NK-92 treated with Interleukin-12 subunit alpha and Interleukin-12 subunit beta, amount 100 ng/mL, for 24 hours (cell line): ENCODE measurements around the gene SPATA31D4.
"Not testable (repeated sequence)": the region's sequence is repeated elsewhere in the genome, so short reads cannot be mapped to it uniquely, and the experiment has no call there.

Source experiments
- DNase-seq: peaks from one replicate; lab custom pipeline; 2025; lab: John Stamatoyannopoulos, UW

Gene SPATA31D4

DNA sequence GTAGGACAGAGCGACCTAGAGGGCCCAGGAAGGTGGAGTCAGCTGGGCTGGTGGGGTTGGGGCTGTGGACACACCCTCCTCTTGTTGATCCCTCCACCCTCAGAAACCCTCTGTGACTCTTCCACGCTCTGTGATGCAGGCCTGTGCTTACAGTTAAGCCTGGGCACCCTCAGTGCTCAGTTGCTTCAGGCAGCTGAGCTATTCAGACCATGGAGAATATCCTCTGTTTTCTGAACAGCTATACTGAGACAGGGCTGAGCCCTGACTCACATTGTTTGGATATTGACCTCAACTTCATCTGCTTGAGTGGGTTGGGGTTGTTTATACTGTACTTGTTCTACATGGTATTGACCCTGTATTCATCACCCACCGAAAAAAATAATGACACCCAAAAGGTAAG, at the start of gene SPATA31D4:
TSS of gene SPATA31D4 (plus strand) at position 124 of the 400 bp plus-strand sequence. CDS start at position 210, 86 bp downstream.
- DNase-seq = not testable (repeated sequence)

DNA sequence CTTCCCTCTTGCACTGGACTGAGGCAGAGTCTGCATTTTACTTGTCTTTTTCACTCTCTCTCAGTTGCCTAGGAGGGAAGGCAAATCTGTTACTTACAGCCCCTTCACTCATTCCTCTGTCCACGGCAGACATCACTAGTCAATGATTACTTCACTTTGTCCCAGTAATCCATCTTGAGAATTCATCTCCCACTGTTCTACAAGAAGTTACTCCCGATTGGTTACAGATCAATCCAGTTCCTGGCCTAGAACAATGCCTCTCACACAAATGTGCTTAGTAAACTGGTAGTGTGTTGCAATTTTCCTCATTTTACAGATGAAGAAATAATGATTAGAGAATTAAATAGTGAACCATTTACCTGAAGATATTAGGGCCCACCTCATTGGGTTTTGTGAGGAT, 49.7 kb upstream of the SPATA31D4 start:
- DNase-seq = no peak

GRCh38 chr9:81879501-81879916, 48.7 kb upstream of the SPATA31D4 start:
- no peak for DNase-seq

DNA sequence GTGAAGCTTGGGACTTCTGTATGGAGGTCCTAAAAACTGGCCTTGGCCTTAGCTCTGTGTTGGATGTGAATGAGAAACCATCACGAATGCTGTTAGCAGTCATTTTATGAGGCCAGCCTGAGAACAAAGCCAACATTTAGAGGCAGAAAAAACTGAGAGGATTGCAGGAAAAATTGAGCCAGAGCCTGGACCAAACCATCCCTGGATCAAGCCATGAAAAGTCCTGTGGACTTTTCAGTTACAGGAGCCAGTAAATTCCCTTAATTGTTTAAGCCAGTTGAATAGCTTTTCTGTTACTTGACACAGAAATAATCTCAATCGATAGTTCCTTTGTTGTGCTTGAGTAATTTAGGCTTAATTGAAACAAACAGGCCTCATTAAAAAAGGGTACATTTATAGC, 42.6 kb upstream of the SPATA31D4 start:
- DNase-seq = no peak

GRCh38 chr9:81886665-81887064, 41.6 kb upstream of the SPATA31D4 start:
- no peak for DNase-seq

- no peak for DNase-seq
These were observed 38.1 kb upstream of the SPATA31D4 start for GRCh38 chr9:81890104-81890503.

DNA sequence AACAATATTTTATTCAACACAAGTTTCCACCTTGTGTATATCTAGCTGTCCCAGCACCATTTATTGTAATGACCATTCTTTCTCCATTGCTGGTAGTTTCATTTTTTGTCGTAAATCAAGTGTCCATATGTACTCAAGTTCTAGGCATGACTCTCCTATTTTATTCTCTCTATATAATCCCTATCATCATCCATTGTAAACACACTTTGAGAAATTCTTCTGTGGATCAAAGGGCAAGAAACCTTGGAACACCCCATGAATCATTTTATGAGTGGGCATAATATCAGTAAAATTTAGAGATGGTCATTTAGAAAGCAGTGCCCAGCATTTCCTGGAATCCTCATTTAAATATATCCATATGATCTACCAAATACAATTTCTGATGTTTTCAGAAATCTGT, 35.8 kb upstream of the SPATA31D4 start:
- DNase-seq = no peak

GRCh38 chr9:81893929-81894328, 34.3 kb upstream of the SPATA31D4 start:
- no peak for DNase-seq

DNA sequence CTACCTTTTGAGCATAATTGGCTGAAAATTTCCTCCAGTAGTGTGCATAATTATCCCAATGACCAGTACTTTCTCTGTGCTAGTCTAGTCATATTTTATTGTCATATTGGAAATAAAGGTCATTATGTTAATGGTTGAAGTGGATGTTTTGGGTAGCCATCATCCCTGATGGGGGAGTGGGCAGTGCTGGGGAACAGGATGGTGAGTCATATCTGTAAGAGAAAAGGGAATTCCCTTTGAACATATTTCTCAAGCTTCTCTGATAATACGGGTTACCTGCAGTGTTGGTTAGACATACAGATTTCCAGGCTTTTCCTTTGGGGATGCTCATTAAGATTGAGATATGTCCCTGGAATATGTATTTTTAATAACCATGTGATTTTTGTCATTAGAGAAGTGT, 33.3 kb upstream of the SPATA31D4 start:
- no peak for DNase-seq

GRCh38 chr9:81896070-81896469, 32.2 kb upstream of the SPATA31D4 start:
- no peak for DNase-seq

DNA sequence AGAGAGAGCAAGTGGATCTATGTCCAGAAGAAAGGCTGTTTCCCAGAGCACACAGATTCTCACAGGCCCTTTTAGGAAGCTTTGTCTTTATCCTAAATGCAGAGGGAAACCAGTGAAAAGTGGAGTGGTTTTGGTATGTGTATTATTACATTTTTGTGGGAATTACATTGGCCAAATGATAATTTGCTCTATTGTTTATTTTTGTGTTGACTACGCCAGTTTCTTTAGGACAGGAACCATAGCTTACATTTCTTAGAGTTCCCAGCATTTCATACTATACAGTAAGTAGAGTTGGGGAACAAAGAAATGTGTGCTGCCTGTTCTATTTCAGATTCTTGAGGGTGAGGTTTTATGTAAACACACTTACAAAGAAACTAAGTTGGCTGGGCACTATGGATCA, 29.4 kb upstream of the SPATA31D4 start:
- DNase-seq = no peak

- DNase-seq = no peak
These were observed 26.0 kb upstream of the SPATA31D4 start for GRCh38 chr9:81902196-81902595.

DNA sequence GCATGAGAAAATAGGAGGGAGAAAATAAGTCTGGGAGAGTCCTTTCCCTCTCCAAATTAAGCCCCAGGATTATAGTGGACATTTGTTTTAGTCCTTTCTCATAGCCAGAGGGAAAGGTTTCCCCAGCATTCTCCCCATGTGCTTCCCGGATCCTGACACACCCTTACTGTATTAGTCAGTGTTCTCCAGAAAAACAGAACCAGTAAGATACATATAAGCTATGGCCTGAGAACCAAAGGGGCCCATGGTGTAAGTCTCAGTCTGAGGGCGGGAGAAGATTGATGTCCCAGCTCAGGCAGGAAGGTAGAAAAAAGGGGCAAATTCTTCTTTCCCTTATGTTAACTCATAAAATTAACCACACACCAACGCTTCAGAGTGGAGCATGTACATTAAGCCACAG, 25.6 kb upstream of the SPATA31D4 start:
- DNase-seq = no peak

- no peak for DNase-seq
These were observed 21.6 kb upstream of the SPATA31D4 start for GRCh38 chr9:81906671-81907070.

- no peak for DNase-seq
These were observed 16.1 kb upstream of the SPATA31D4 start for GRCh38 chr9:81912135-81912534.

DNA sequence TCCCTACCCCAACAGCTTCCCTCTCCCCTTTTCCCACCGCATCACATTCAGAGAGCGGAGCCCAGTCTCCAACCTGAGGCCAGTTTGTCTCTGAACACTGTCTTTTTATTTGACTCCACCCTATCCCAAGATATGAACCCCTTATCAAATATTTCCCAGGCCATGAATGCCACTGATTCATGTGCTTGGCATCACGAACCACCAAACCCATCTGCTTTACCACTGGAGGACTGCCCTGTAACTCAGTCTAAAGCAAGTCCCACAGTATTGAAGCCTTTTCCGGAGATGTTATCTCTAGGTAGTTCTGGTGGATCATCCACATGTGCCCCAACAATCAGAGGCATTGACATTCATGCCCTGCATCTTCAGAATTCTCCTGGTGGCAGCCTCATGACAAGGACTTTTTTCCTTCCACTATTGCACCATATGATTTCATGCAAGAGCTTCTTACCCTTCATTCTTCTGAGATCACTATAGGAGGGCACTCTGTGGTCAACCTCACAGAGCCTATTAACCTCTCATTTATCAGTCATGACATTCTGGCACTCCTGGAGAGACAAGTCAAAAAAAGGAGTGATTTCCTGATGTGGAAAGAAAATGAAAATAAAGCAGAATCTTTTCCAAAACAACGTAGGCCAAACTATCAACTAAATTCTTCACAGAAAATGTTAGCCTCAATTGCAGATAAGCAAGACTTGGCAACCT, 12.3 kb upstream of the SPATA31D4 start:
- DNase-seq = no peak

DNA sequence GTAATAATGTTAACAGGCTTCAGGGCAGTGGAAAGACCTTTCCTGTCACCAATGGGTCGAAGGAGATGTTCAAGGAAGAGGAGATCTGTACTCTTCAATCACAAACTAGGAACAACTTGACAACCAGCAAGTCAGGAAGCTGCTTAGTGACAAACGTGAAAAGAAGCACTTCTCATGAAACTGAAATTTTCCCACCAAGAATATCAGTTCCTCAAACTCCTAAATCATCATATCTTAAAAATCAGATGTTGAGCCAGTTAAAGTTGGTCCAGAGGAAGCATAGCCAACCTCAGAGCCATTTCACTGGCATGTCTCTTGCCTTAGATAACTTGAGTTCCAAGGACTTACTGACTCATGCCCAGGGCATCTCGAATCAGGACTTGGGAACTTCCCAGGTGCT, 9.7 kb upstream of the SPATA31D4 start:
- DNase-seq = not testable (repeated sequence)

- DNase-seq = not testable (repeated sequence)
These were observed 1.9 kb downstream of the SPATA31D4 start for GRCh38 chr9:81930147-81930546.

DNA sequence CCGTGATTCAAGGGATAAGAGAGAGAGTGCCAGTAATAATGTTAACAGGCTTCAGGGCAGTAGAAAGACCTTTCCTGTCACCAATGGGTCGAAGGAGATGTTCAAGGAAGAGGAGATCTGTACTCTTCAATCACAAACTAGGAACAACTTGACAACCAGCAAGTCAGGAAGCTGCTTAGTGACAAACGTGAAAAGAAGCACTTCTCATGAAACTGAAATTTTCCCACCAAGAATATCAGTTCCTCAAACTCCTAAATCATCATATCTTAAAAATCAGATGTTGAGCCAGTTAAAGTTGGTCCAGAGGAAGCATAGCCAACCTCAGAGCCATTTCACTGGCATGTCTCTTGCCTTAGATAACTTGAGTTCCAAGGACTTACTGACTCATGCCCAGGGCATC, 5.3 kb downstream of the SPATA31D4 start:
- not testable (repeated sequence) for DNase-seq

DNA sequence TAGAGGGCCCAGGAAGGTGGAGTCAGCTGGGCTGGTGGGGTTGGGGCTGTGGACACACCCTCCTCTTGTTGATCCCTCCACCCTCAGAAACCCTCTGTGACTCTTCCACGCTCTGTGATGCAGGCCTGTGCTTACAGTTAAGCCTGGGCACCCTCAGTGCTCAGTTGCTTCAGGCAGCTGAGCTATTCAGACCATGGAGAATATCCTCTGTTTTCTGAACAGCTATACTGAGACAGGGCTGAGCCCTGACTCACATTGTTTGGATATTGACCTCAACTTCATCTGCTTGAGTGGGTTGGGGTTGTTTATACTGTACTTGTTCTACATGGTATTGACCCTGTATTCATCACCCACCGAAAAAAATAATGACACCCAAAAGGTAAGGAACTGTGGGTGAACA, 15.2 kb downstream of the SPATA31D4 start, which contains the start of gene SPATA31D3:
TSS of gene SPATA31D3 (plus strand) at position 108 of the 400 bp plus-strand sequence. CDS start at position 194, 86 bp downstream.
- DNase-seq = not testable (repeated sequence)

DNA sequence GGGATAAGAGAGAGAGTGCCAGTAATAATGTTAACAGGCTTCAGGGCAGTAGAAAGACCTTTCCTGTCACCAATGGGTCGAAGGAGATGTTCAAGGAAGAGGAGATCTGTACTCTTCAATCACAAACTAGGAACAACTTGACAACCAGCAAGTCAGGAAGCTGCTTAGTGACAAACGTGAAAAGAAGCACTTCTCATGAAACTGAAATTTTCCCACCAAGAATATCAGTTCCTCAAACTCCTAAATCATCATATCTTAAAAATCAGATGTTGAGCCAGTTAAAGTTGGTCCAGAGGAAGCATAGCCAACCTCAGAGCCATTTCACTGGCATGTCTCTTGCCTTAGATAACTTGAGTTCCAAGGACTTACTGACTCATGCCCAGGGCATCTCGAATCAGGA, 20.4 kb downstream of the SPATA31D4 start:
- DNase-seq = not testable (repeated sequence)

DNA sequence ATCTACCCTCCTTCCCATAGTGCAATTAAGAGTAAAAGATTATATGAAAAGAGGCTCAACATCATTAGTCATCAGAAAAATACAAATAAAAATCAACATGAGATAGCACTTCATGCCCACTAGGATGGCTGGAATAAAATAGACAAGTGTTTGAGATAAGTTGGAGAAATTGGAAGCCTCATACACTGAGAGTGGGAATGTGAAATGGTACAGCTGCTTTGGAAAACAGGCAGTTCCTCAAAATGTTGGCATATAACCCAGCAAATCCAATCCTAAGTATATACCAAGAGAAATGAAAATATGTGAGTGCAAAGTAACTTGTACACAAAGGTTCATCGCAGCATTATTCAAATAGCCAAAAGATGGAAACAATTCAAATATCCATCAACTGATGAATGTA, 24.9 kb downstream of the SPATA31D4 start:
- no peak for DNase-seq

DNA sequence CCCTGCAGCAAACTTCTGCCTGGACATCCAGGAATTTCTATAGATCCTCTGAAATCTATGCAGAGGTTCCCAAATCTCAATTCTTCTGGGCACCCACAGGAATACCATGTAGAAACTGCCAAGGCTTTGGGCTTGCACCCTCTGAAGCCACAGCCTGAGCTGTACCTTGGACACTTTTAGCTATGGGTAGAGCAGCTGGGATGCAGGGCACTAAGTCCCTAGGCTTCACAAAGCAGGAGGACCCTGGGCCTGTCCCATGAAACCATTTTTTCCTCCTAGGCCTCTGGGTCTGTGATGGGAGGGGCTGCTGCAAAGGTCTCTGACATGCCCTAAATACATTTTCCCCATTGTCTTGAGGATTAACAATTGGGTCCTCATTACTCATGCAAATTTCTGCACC, 27.4 kb downstream of the SPATA31D4 start:
- DNase-seq = no peak
